SK-N-SH (cell line): ENCODE measurements around the gene OBP2A. TPM values are rescaled to one million over a fixed set of nuclear protein-coding genes. Genes with fewer than 3 reads are reported as not detected.

ENCODE experiments used
- CTCF ChIA-PET: fragments of 300-600, 350-600 bp; formaldehyde crosslinking; extraction: SDS; loops from one replicate; lab custom pipeline; 2021; lab: Yijun Ruan, JAX
- POLR2A ChIA-PET: fragments of 350-600 bp; sonication (Branson Sonifier 250); formaldehyde crosslinking; extraction: SDS; loops from one replicate; lab custom pipeline; 2020; ENCODE audit warnings: antibody characterized with exemption, inconsistent platforms; lab: Yijun Ruan, JAX
- DNase-seq: peaks from one replicate; pipeline ENCODE4 v3.0.0; 2012
- H2AFZ ChIP-seq: fragments of 200-600 bp; sonication (generic); 2 replicates; pipeline ENCODE4 v1.8.1; 2016; ENCODE audit warnings: antibody characterized with exemption, mild to moderate bottlenecking, low read depth
- H3F3A ChIP-seq: fragments of 200-600 bp; sonication (generic); replicated peaks from 2 replicates; pipeline ENCODE3; 2016; ENCODE audit warnings: antibody characterized with exemption, mild to moderate bottlenecking; ENCODE audit not compliant: insufficient read depth
- H3K27ac ChIP-seq, 2 experiments: fragments of 200-500 bp in 1 of 2; fragments of 200-600 bp in 1 of 2; sonication (Bioruptor generic) in 1 of 2; sonication (generic), shearing (Covaris generic) in 1 of 2; 2 replicates each; pipeline versions ENCODE4 v1.5.1 to v1.6.1; 2014 to 2016; ENCODE audit warnings: low read depth in 2 of 2, inconsistent platforms in 1 of 2, low read length in 1 of 2, mild to moderate bottlenecking in 1 of 2, mixed read lengths in 1 of 2
- H3K27me3 ChIP-seq: fragments of 200-600 bp; sonication (generic), shearing (Covaris generic); 2 replicates; pipeline ENCODE4 v1.6.1; 2016; ENCODE audit warnings: mixed run types; ENCODE audit not compliant: insufficient read depth
- H3K36me3 ChIP-seq, 2 experiments: fragments of 200-500 bp in 1 of 2; fragments of 200-600 bp in 1 of 2; sonication (Bioruptor generic) in 1 of 2; sonication (generic) in 1 of 2; replicated peaks in 1 of 2; 2 replicates each; pipeline versions ENCODE3 to v1.5.1; 2014 to 2016; ENCODE audit warnings: low read length in 1 of 2, mild to moderate bottlenecking in 1 of 2; ENCODE audit not compliant: insufficient read depth in 2 of 2, control insufficient read depth in 1 of 2
- H3K4me1 ChIP-seq, 2 experiments: fragments of 200-500 bp in 1 of 2; fragments of 200-600 bp in 1 of 2; sonication (Bioruptor generic) in 1 of 2; sonication (generic), shearing (Covaris generic) in 1 of 2; 2 replicates each; pipeline versions ENCODE4 v1.5.1 to v1.6.1; 2014 to 2016; ENCODE audit warnings: low read depth in 1 of 2, low read length in 1 of 2, mixed run types in 1 of 2; ENCODE audit not compliant: insufficient read depth in 2 of 2, control insufficient read depth in 1 of 2
- H3K4me2 ChIP-seq: fragments of 200-600 bp; sonication (generic), shearing (Covaris generic); 2 replicates; pipeline ENCODE4 v1.6.1; 2017; ENCODE audit warnings: mixed run types
- H3K4me3 ChIP-seq, 2 experiments: fragments of 200-500 bp in 1 of 2; fragments of 200-600 bp in 1 of 2; sonication (Bioruptor generic) in 1 of 2; sonication (generic), shearing (Covaris generic) in 1 of 2; 2 replicates each; pipeline versions ENCODE4 v1.5.1 to v1.8.1; 2014 to 2016; ENCODE audit warnings: low read depth in 2 of 2, inconsistent platforms in 1 of 2, low read length in 1 of 2, mild to moderate bottlenecking in 1 of 2, mixed read lengths in 1 of 2, moderate library complexity in 1 of 2
- H3K79me2 ChIP-seq: fragments of 200-600 bp; sonication (generic); 2 replicates; pipeline ENCODE4 v1.8.1; 2017; ENCODE audit warnings: mild to moderate bottlenecking; ENCODE audit not compliant: insufficient read depth
- H3K9ac ChIP-seq: fragments of 200-600 bp; sonication (generic); 2 replicates; pipeline ENCODE4 v1.6.1; 2017; ENCODE audit warnings: mixed run types
- H3K9me2 ChIP-seq: fragments of 200-600 bp; sonication (generic); 2 replicates; pipeline ENCODE4 v1.6.1; 2017; ENCODE audit warnings: mixed run types
- H3K9me3 ChIP-seq: fragments of 200-600 bp; sonication (generic); 2 replicates; pipeline ENCODE4 v1.6.1; 2017; ENCODE audit warnings: mixed run types, mild to moderate bottlenecking, moderate library complexity
- H4K20me1 ChIP-seq: fragments of 200-600 bp; sonication (generic); 2 replicates; pipeline ENCODE4 v1.6.1; 2017; ENCODE audit warnings: mild to moderate bottlenecking, mixed run types; ENCODE audit not compliant: insufficient read depth
- FOSL2 ChIP-seq: IDR thresholded peaks from 2 replicates; pipeline ENCODE4 v1.4.0; 2012; ENCODE audit warnings: low read depth, mild to moderate bottlenecking, moderate library complexity, borderline replicate concordance
- MEF2A ChIP-seq: IDR thresholded peaks from 2 replicates; pipeline ENCODE4 v1.4.0; 2012; ENCODE audit warnings: low read depth, borderline replicate concordance
- NRF1 ChIP-seq: IDR thresholded peaks from 2 replicates; pipeline ENCODE4 v1.6.1; 2012; ENCODE audit warnings: low read depth, mild to moderate bottlenecking, low read length
- SIN3A ChIP-seq: IDR thresholded peaks from 2 replicates; pipeline ENCODE4 v1.6.1; 2012; ENCODE audit warnings: low read depth, mild to moderate bottlenecking, low read length, moderate library complexity, borderline replicate concordance
- TCF12 ChIP-seq: IDR thresholded peaks from 2 replicates; pipeline ENCODE4 v1.4.0; 2012
- TEAD4 ChIP-seq: IDR thresholded peaks from 2 replicates; pipeline ENCODE4 v1.4.0; 2012; ENCODE audit warnings: mild to moderate bottlenecking, borderline replicate concordance; ENCODE audit not compliant: insufficient read depth
- WGBS: methylation state at CpG from one replicate; pipeline ENCODE4 v1.1.6; 2017; ENCODE audit warnings: low lambda C conversion rate; 5-methylcytosine and 5-hydroxymethylcytosine counted together
- polyA plus RNA-seq, 3 experiments: library from polyadenylated mRNA; depleted of rRNA; stranded (reverse); fragments of >200 nt; gene quantifications; 2 replicates each; pipeline ENCODE4 v1.2.3, GENCODE V29; 2012
- TF ChIP-seq, protein P1 (sequence below): fragments of 200-600 bp; sonication (generic); IDR thresholded peaks from 2 replicates; pipeline ENCODE4 v1.6.1; 2017; ENCODE audit warnings: antibody characterized with exemption, mild to moderate bottlenecking, moderate library complexity
- TF ChIP-seq, protein P2 (sequence below): fragments of 150-350 bp; IDR thresholded peaks from 2 replicates; pipeline ENCODE4 v1.6.1; 2017; ENCODE audit warnings: antibody characterized with exemption, low read length, low read depth, borderline replicate concordance
- TF ChIP-seq, protein P3 (sequence below): IDR thresholded peaks from 2 replicates; pipeline ENCODE4 v1.4.0; 2012; ENCODE audit warnings: low read depth, borderline replicate concordance

OBP2A gene
- polyA plus RNA-seq, 1 of the 3 experiments (the other 2 are of a cell fraction) = not detected

DNA sequence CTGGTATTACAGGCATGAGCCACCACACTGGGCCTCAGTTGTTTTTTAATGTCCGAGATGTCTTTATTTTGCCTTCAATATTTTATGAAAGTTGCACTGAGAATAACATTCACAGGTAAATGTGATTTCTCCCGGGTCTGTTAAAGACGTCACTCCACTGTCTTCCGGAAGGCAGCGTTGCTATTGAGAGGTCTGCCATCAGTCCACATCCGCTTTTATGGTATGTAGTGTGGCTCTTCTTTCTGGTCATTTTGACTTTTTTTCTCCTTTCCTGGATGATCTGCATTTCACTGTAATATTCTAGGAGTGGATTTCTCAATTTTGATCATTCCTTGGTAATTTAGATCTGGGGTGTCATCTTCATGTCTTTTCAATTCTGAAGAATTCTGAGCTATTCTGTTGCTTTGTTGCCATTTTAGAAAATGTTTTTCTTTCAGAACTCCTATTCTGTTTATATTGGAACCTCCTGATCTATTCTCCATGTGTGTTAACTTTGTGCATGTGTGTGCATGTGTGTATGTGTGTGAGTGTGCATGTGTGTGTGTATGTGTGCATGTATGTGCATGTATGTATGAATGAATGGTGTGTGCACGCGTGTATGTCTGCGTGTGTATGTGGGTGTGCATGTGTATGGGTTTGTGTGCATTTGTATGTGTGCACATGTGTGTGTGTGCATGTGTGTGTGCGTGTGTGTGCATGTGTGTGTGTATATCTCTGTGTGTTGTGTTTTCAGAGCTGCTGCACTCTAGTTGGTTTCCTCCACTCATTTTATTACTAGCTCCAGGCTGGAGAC, 26.6 kb upstream of the OBP2A start:
- CTCF ChIA-PET = interaction anchor here (1.4 to 3.0 kb wide), 2 partner anchors 14 to 107 kb away, joined by 3 to 11 read pairs; no protein-coding TSS in a partner anchor

DNA sequence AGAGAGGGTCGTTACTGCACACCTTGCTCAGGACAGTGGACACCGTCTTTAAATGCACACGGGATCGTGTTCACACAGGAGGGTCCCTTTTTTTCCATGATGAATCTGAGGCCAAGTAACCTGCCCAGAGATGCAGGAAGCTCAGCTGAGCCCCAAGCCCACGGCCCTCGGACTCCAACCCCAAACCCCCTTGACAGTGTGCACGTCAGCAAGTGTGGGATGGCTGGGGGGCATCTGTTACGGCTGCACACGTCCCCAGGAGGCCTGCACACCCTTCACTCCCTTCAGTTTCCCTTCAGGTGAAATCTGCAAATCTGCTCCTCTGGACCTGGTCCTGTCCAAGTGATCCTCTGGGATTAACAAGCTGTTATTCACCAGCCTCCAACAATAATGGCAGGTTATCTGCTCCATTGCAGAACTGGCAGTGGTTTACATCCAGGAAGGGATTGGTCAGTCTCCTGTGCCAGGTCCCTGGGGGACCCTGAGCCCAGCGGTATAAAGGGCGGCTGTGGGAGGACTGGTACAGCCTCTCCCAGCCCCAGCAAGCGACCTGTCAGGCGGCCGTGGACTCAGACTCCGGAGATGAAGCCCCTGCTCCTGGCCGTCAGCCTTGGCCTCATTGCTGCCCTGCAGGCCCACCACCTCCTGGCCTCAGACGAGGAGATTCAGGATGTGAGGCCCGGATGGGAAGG, 24.9 kb upstream of the OBP2A start, which contains the start of gene LCN1:
Gene LCN1 (plus strand): TSS at position 525 of the 692 bp plus-strand sequence. CDS start 58 bp downstream, at position 583.
- TF ChIP-seq NRF1 (no peak), TEAD4 (no peak), SIN3A (no peak), FOSL2 (no peak)
- H2AFZ ChIP-seq = no peak within 1 kb of the TSS
- no peak within 1 kb of the TSS for H3K4me3 ChIP-seq
- CTCF ChIA-PET = no interaction called here
- no peak within 1 kb of the TSS for H3K9ac ChIP-seq
- POLR2A ChIA-PET = no interaction called here
- H3K27me3 ChIP-seq = no peaks in the 10 kb centered on the region
- DNase-seq = no peak
- no peaks in the 10 kb centered on the region for H3K79me2 ChIP-seq
- H3F3A ChIP-seq = no peaks in the 10 kb centered on the region
- no peaks in the 10 kb centered on the region; a peak in 1 of 4 replicates for H3K4me1 ChIP-seq
- H3K4me2 ChIP-seq = no peak within 1 kb of the TSS
- H4K20me1 ChIP-seq = no peaks in the 10 kb centered on the region
- H3K9me3 ChIP-seq = no peaks in the 10 kb centered on the region
- WGBS = 72% methylated on average over 11 of the region's 18 CpGs
- H3K27ac ChIP-seq = no peak within 1 kb of the TSS
- H3K9me2 ChIP-seq = no peaks in the 10 kb centered on the region
- no peaks in the 10 kb centered on the region for H3K36me3 ChIP-seq

More for the DNA sequence above, 26.6 kb upstream of the OBP2A start:
- Histone ChIP-seq H3F3A (no peaks in the 10 kb centered on the region), H3K4me2 (no peak overlapping the region), H4K20me1 (no peaks in the 10 kb centered on the region), H3K4me3 (no peak overlapping the region), H3K36me3 (no peaks in the 10 kb centered on the region), H3K27me3 (no peaks in the 10 kb centered on the region), H3K9me2 (no peaks in the 10 kb centered on the region), H3K9me3 (no peaks in the 10 kb centered on the region), H3K27ac (no peak overlapping the region), H3K9ac (no peak overlapping the region), H2AFZ (no peak overlapping the region), H3K4me1 (no peaks in the 10 kb centered on the region; a peak in 1 of 4 replicates), H3K79me2 (no peaks in the 10 kb centered on the region)
- no peak for DNase-seq
- POLR2A ChIA-PET = no interaction called here
- TF ChIP-seq, protein P1, sequence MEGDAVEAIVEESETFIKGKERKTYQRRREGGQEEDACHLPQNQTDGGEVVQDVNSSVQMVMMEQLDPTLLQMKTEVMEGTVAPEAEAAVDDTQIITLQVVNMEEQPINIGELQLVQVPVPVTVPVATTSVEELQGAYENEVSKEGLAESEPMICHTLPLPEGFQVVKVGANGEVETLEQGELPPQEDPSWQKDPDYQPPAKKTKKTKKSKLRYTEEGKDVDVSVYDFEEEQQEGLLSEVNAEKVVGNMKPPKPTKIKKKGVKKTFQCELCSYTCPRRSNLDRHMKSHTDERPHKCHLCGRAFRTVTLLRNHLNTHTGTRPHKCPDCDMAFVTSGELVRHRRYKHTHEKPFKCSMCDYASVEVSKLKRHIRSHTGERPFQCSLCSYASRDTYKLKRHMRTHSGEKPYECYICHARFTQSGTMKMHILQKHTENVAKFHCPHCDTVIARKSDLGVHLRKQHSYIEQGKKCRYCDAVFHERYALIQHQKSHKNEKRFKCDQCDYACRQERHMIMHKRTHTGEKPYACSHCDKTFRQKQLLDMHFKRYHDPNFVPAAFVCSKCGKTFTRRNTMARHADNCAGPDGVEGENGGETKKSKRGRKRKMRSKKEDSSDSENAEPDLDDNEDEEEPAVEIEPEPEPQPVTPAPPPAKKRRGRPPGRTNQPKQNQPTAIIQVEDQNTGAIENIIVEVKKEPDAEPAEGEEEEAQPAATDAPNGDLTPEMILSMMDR = no peak
- no peak for TF ChIP-seq NRF1
- TF ChIP-seq, protein P2, sequence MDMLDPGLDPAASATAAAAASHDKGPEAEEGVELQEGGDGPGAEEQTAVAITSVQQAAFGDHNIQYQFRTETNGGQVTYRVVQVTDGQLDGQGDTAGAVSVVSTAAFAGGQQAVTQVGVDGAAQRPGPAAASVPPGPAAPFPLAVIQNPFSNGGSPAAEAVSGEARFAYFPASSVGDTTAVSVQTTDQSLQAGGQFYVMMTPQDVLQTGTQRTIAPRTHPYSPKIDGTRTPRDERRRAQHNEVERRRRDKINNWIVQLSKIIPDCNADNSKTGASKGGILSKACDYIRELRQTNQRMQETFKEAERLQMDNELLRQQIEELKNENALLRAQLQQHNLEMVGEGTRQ = no peak
- TF ChIP-seq MEF2A = no peak
- TF ChIP-seq, protein P3, sequence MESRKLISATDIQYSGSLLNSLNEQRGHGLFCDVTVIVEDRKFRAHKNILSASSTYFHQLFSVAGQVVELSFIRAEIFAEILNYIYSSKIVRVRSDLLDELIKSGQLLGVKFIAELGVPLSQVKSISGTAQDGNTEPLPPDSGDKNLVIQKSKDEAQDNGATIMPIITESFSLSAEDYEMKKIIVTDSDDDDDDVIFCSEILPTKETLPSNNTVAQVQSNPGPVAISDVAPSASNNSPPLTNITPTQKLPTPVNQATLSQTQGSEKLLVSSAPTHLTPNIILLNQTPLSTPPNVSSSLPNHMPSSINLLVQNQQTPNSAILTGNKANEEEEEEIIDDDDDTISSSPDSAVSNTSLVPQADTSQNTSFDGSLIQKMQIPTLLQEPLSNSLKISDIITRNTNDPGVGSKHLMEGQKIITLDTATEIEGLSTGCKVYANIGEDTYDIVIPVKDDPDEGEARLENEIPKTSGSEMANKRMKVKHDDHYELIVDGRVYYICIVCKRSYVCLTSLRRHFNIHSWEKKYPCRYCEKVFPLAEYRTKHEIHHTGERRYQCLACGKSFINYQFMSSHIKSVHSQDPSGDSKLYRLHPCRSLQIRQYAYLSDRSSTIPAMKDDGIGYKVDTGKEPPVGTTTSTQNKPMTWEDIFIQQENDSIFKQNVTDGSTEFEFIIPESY = no peak
- no peak for TF ChIP-seq TCF12
- 65% methylated on average over 10 of the region's 10 CpGs for WGBS
